WERI-Rb-1 (cell line): ENCODE results near the gene FRMPD4.

Experiments
- DNase-seq: peaks from one replicate; pipeline ENCODE4 v3.0.0-alpha.2; 2020
- H3K27ac ChIP-seq: fragments of 250-450 bp; sonication (Bioruptor Pico); 2 replicates; pipeline ENCODE4 v1.5.1; 2020; ENCODE audit warnings: mild to moderate bottlenecking, moderate library complexity
- H3K27me3 ChIP-seq: fragments of 250-450 bp; sonication (Bioruptor Pico); 2 replicates; pipeline ENCODE4 v1.5.1; 2021; ENCODE audit warnings: mild to moderate bottlenecking, low read depth, moderate library complexity; ENCODE audit not compliant: insufficient read depth, severe bottlenecking
- H3K36me3 ChIP-seq: fragments of 250-450 bp; sonication (Bioruptor Pico); 2 replicates; pipeline ENCODE4 v1.5.1; 2020; ENCODE audit warnings: mild to moderate bottlenecking, moderate library complexity
- H3K4me3 ChIP-seq: 2 replicates; pipeline ENCODE4 v1.5.1; 2011; ENCODE audit warnings: low read depth, mild to moderate bottlenecking, control low read depth, low read length
- H3K9me3 ChIP-seq: fragments of 250-450 bp; sonication (Bioruptor Pico); 2 replicates; pipeline ENCODE4 v1.5.1; 2021; ENCODE audit warnings: mild to moderate bottlenecking, moderate library complexity; ENCODE audit not compliant: severe bottlenecking
- TF ChIP-seq, protein P1 (sequence below): IDR thresholded peaks from 2 replicates; pipeline ENCODE4 v1.5.1; 2011; ENCODE audit warnings: low read depth, mild to moderate bottlenecking, control low read depth, inconsistent platforms, low read length

FRMPD4 gene

DNA sequence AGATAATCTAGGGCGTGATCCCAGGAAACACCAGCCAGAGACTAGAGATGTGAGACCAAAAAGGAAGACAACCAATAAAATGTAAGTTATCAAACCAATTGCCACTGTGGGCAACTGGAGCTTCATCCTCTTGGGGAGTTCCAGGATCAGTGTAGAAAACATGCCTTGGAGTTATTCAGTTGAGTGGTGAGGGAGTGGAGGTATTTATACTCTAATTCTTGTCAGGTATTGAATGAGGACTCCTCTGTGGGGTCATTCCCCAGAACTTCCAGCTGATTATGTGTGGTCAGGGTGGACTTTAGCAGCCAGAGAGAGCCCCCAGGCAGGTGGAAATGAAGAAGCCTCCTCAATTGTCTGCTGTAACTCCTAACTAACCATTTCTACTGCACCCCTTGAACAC, 509.0 kb downstream of the FRMPD4 start:
- no peak overlapping the region for H3K4me3 ChIP-seq
- no peak overlapping the region for H3K27ac ChIP-seq
- no peak for DNase-seq
- TF ChIP-seq, protein P1, sequence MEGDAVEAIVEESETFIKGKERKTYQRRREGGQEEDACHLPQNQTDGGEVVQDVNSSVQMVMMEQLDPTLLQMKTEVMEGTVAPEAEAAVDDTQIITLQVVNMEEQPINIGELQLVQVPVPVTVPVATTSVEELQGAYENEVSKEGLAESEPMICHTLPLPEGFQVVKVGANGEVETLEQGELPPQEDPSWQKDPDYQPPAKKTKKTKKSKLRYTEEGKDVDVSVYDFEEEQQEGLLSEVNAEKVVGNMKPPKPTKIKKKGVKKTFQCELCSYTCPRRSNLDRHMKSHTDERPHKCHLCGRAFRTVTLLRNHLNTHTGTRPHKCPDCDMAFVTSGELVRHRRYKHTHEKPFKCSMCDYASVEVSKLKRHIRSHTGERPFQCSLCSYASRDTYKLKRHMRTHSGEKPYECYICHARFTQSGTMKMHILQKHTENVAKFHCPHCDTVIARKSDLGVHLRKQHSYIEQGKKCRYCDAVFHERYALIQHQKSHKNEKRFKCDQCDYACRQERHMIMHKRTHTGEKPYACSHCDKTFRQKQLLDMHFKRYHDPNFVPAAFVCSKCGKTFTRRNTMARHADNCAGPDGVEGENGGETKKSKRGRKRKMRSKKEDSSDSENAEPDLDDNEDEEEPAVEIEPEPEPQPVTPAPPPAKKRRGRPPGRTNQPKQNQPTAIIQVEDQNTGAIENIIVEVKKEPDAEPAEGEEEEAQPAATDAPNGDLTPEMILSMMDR = no peak
- peaks cover 53% of the 10 kb centered on the region for H3K27me3 ChIP-seq
- H3K36me3 ChIP-seq = no peaks in the 10 kb centered on the region
- no peaks in the 10 kb centered on the region for H3K9me3 ChIP-seq

DNA sequence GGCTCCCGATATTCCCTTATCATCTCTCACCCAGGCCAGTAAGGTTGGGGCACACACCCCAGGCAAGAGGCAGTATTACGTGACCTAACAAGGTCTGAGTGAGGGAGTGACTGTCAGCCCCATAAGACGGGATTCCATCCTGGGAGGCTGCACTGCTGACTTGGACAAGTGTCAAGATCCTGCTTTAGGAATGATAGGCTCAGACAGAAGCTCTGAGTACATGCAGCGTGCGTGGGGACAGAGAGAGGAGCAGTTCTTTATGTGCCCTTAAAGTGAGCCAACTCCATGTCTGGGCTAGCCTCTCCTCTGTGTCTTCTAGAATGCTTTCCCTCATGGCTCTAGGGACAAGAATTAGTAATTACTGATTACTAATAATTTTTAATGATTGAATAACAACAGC, 510.7 kb downstream of the FRMPD4 start:
- no peaks in the 10 kb centered on the region for H3K9me3 ChIP-seq
- H3K27me3 ChIP-seq = peaks cover 40% of the 10 kb centered on the region
- no peak overlapping the region for H3K4me3 ChIP-seq
- no peak overlapping the region for H3K27ac ChIP-seq
- H3K36me3 ChIP-seq = no peaks in the 10 kb centered on the region
- TF ChIP-seq, protein P1 = no peak
- DNase-seq = no peak

DNA sequence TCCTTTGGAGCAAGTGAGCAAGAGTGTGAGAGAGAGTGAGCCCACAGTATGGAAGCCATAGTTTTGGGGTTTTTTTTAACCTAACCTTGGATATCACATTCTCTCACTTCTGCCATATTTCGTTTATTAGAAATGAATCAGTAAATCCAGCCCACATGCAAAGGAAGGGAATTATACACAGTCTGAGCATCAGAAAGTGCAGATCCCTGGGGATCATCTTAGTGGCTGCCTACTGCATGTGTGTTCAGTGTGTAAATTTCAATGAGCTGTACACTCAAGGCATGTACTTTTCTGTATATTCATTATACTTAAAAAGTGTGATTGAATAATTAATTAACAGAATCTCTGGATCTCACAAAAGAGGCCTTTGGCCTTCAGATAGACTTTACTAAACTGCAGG, 519.2 kb downstream of the FRMPD4 start:
- Histone ChIP-seq H3K36me3 (no peaks in the 10 kb centered on the region), H3K27me3 (peaks cover 32% of the 10 kb centered on the region), H3K9me3 (no peaks in the 10 kb centered on the region), H3K4me3 (no peak overlapping the region), H3K27ac (no peak overlapping the region)
- no peak for DNase-seq
- TF ChIP-seq, protein P1 = no peak

- no peaks in the 10 kb centered on the region for H3K36me3 ChIP-seq
- H3K9me3 ChIP-seq = no peaks in the 10 kb centered on the region
- TF ChIP-seq, protein P1 = no peak
- H3K27ac ChIP-seq = no peak overlapping the region
- H3K4me3 ChIP-seq = no peak overlapping the region
- H3K27me3 ChIP-seq = peaks cover 32% of the 10 kb centered on the region
- no peak for DNase-seq
These were observed 519.6 kb downstream of the FRMPD4 start for GRCh38 chrX:12657881-12658280.

DNA sequence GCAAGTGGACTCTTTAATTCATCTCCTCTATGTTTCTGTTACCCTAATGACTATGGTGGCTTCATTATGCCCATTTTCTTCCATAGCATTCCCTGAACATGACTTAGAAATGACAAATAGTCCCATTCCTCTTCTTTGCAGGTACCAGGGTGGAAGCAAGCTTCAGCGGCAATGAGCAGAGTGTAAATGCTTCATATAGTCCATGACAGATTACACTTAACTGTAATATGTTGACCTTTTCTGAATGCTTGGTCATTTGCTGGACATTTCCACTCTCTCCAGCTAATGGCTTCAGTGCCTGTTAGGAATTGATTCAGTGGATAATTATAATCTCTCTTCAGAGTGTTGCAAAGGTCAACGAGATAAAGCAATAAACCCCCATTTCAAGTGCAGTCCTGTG, 523.2 kb downstream of the FRMPD4 start:
- TF ChIP-seq, protein P1 = no peak
- DNase-seq = no peak

DNA sequence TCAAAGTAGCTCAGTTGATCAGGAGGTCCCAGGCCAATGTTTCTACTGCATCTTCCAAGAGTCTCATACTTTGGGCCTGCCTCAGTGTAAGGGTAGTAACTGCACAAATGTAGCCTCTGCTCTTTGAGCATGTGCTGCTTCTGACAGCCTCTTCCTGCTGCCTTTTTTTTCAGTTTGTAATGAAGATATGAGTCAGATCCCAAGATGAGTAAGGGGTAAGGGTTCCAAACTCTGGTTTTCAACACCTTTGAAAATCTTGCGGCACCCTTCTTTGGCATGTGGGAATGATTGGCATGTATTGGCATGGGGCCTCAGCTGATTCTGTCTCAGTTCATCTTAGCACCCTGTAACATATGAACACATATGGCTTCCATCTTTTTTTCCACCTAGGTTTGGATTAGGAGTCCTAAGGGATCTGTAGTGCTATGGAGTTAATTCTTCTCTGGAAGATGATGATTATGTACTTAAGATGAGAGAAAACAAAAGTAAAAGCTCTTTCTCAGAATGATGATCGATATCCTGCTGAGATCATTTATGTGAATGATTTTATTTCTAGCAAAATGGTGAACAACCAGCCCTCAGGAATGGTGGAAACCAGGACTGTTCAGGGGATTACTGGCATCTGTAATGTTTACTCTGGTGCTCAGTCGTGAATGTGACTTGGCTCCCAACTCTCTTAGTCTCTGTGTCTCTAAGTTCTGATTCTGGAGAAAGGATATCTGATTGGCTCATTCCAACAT, 534.3 kb downstream of the FRMPD4 start:
- TF ChIP-seq, protein P1 = no peak
- H3K4me3 ChIP-seq = no peak overlapping the region
- peaks cover 49% of the 10 kb centered on the region for H3K27me3 ChIP-seq
- no peaks in the 10 kb centered on the region for H3K36me3 ChIP-seq
- no peaks in the 10 kb centered on the region for H3K9me3 ChIP-seq
- H3K27ac ChIP-seq = no peak overlapping the region
- DNase-seq = no peak

More for the DNA sequence above, 523.2 kb downstream of the FRMPD4 start:
- H3K4me3 ChIP-seq = no peak overlapping the region
- peaks cover 22% of the 10 kb centered on the region for H3K27me3 ChIP-seq
- H3K9me3 ChIP-seq = no peaks in the 10 kb centered on the region
- H3K27ac ChIP-seq = no peak overlapping the region
- H3K36me3 ChIP-seq = no peaks in the 10 kb centered on the region
